NCI-H345 treated with DMSO at 0.1 percent for 48 hours (cell line): ENCODE results near the gene NIM1K.
A peak's percentile ranks its signal among the peaks of the same experiment; 100 is the strongest.
"Not testable (repeated sequence)": the region's sequence is repeated elsewhere in the genome, so short reads cannot be mapped to it uniquely, and the experiment has no call there.

ENCODE experiments used
- DNase-seq: peaks from one replicate; lab custom pipeline; 2025; ENCODE audit not compliant: unreplicated experiment; lab: John Stamatoyannopoulos, UW

Gene NIM1K

DNA sequence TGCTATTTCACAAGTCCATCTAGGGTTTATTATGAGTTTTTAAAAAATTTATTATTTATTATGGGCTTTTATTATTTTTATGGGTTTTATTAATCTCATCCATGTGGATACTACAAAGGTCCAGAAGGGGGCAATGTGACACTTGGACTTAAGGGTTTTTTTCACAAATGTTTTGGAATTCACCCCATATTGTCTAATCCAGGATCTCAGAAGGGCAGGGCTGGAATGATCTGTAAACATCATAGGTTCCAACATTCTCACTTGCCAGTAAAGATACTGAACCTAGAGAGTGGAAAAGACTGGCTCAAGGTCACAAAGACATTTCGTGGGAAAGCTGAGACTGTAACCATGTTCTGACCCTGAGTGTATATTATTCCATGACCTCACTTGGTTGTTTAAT lies 35.6 kb downstream of the NIM1K start:
- DNase-seq = no peak

DNA sequence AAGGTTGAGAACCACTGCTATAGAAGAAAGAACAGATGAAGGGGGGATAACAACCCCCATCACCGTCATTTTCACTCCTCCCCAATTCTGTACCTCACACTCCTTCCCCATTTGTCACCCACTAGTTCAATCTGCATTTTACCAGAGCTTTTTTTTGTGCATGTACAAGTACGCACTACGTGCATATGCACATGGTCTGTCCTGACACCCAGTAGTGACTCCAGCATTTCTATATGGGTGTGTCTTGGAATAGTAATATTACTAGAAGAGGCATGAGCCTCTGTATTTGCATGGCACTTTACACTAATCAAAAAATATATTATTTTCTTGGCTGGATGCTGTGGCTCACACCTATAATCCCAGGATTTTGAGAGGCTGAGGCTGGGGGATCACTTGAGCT lies 38.7 kb downstream of the NIM1K start:
- DNase-seq = no peak

DNA sequence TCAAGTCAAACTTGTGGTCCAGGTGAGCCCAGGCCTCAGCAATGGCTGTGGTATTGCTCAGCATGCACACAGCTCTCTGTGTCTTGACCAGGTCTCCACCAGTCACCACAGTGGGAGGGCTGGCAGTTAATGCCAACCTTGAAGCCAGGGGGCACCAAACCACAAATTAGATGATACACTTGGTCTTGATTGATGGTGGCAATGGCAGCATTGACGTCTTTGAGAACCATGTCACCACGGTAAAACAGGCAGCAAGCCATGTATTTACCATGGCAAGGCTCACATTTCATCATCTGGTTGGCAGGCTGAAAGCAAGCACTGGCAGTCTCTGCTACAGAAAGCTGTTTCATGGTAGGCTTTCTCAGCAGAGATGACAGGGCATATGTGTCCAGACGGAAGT lies 40.0 kb downstream of the NIM1K start:
- DNase-seq = no peak

DNA sequence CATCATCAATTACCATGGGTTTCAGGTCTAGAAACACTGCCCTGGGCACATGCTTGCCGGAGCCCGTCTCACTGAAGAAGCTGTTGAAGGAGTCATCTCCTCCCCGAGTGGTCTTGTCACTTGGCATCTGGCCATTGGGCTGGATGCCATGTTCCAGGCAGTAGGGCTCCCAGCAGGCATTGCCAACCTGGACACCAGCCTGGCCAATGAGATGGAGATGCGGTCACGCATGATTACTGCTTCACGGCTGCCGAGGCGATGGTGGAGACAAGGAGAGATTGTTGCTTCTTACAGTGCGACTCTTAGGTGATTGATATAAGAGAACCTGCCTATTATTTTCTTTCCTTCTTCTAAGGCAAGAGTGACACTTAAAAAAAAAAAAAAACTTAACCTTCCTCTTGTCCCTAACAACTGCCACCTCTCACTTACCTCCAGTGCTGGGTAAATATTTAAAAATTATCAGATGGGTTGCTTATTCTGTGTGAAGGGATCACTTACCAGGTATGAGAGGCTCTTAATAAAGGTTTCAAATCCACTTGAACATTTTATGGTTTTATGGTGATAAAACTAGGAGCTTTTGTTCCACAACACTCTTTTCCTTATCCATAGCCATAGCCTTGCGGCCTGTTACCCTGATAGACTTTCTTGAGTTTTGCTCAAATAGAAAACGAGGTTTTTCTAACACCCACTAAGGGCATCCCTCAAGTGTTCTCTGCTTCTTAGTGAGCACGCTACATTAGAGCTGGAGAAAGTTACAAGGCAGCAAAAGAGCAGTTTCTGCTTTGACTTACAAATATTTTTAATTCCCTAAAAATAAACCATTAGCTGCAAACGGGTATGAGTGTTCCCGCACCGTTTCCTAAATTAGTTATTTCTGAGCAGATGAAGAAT lies 41.2 kb downstream of the NIM1K start:
- DNase-seq = peak; percentile 30

DNA sequence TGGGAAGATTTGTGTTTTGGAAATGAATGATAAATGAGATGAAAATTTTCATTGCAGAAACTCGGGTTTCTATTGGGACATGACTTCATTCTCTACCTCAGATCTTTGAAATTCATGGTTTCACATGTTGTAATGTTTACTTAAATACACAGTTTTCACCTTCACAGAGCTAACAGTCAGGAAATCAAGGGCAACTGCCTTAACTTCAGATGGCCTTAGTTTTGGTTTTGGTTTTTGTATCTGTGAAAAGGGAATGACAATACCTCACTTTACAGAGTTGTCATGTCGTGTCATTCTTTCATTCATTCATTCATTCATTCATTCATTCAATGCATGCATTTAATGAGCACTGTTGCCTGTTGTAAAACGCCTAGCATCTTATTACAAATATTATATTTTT lies 41.9 kb downstream of the NIM1K start:
- DNase-seq = no peak

DNA sequence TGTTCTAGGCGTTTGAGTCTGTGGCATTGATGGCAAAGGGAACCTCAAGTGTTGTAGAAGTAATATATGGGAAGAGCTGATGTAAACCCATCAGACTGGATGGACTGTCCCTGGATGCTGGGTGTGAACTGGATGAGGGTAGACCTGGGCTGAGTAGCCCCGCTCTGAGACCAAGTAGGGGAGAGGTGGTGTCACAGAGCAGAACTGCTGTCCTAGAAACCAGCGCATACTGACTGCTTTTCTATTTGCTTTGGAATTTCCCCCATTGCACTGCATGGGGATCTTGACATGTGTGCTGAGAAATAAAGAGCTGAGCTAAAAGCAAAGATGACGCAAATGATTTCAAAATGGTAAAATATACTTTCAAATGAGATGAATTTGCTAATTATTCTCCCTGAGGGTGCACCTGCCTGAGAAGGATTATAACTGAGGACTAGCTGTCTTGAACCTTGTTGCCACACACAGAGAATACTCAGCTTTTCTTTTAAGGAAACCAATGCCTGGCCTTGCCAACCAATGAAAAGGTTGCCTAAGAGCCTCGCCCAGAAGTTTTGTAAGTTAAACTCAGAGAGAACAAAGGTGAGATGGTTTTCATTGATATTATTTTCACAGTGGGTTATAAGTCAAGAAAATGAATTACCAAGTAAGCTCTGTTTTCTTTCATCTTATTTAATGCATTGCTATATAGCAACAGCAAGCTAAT lies 44.8 kb downstream of the NIM1K start:
- DNase-seq = no peak

DNA sequence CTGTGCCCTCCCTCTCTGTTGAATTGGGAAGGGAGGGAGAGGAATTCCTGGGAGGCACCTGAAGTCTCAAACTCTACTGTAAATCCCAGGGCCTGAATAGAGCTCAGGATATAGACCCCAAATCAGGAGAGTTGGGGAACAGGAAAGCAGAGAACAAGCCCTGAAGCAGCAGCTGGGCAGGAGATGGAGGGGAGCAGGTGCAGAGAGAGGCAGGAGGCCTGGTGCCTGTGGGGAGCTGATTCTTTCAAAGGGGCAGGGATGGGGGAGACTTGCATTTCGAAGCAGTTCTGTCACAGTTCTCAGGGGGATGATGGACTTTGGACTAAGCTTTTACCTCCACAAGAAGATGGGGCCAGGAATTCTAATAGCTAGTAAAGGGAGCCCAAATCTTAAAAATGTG lies 50.2 kb downstream of the NIM1K start:
- no peak for DNase-seq

DNA sequence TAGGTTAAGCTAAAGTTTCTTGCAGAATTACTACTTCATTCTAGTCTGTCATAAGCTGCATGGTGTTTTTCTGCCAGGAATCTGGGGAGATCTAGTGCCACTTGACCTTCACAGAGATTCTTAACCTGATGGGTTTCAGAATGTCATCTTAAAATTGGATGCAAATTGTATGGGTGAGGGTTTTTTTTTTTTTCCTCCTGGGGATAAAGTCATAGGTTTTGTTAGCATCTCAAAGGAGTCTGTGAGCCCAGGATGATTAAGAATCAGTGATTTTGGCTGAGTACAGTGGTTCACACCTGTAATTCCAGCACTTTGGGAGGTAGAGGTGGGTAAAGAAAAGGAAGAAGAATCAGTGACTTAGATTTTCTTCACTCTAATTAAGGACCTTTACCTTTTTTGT lies 51.2 kb downstream of the NIM1K start:
- no peak for DNase-seq

DNA sequence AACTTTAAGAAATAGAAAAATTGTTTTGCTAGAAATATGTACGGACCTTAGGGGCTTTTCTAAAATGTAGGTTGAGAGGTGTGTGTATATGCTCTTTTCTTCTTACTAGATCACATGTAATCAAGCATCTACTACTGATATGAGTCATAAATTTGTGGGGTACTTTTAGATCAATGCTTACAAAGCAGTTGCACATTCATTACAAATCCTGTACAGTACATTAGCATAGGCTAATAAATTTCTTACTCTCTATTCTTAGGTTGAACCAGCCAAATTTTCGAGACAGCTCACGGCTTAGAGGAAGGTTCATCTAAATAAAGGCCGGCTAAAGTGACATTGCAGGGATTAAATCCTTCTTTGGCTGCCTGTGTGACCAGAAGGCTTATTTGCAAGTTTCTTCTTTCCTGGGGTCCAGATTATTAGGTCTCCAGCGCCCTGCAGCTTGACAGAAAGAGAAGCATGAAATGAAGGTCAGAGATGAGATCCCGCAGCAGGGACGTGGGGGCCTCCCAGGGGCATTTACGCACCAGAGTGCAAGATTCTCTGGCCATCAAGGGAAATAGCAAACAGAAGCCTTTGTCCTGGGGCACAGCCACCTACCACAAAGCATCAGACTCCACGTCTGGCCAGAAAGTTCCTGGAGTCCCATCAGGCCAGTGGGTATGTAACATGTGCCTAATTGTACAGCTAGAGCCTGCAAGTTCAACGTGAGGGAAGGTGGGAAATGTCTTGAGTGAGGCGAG lies 53.0 kb downstream of the NIM1K start:
- no peak for DNase-seq

DNA sequence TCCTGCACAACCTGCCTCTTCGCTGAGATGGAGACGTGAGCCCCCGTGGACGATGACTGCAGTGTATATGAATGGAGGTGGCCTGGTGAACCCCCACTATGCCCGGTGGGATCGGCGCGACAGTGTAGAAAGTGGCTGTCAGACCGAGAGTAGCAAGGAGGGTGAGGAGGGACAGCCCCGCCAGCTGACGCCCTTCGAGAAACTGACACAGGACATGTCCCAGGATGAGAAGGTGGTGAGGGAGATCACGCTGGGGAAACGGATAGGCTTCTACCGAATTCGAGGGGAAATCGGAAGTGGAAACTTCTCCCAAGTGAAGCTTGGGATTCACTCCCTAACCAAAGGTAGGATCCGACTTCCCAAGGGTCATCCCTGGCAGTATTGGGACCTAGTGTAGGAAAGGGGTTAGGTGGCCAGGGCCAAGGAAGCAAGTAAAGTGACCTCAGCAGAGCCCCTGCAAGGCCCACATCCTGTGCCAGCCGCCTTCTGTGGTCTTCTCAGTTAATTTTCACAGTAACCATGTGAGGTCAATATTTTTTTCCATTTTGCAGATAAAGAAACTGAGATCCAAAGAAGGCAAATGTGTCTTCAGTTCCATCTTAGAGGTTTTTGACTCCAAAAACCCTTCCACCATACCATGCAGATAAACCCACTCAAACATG lies 53.8 kb downstream of the NIM1K start:
- no peak for DNase-seq

DNA sequence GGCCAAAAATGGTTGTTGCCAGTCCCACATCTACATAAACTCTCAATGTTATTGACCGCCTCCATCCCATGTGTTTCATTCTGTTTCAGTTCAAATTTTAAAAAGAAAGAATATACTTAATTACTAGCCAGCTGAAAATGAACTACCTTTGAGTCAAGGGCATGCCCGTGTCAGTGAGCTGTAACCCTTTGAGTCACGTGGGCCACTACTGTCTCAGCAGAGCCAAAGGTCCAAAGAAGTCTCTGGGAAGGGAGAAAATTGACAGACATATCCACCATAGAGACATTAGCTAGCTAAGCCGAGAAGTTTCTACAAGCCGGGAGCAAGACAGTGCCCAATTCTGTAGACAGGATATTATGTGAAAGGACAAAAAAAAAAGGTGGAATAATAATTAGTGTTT lies 59.7 kb downstream of the NIM1K start:
- no peak for DNase-seq

DNA sequence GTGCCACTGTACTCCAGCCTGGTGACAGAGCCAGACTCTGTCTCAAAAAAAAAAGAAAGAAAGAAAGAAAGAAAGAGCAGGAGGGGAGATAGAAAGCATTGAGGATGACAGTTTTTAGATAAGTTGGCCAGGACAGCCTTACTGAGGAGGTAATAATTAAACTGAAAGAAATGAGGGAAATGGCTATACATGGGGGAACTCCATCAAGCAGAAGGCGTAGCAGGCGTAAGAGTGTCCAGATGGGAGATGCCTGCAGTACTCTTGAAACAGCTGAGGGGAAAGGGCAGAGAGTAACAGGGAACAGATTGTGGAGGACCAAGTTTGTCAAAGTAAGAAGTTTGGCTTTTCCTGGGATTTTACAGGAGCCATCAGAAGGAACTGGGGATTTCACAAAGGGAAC lies 63.7 kb downstream of the NIM1K start:
- DNase-seq = no peak

DNA sequence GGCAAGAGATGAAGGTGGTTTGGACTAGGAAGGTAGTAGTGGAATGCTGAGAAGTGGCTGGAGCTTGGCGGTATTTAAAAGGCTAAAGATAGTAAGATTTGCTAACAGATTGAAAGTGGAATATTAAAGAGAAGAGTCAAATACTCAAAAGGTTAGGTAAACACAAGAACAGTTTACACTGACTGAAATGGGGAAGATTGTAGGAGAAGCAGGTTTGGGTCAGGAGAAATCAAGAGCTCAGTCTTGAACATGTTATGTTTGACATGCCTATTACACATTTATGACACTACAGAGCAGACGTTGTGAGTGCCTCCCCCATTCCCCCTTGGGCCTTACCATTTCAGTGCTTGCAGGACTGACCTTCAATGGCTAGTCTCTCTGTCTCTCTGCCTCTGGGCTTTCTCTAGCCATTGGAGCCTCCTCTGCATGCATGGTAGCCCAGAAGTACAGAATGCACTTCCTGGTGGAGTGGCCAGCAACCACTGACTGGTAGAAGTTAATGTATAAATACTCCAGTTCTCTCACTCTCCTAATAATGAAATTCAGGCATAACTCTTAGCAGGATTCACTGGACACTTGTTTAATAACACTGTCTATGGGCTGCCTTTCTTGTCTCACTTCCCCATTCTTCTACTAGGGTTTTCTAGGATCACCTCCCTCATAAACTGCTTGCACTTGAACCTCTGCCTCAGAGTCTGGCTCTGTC lies 64.4 kb downstream of the NIM1K start:
- DNase-seq = no peak

DNA sequence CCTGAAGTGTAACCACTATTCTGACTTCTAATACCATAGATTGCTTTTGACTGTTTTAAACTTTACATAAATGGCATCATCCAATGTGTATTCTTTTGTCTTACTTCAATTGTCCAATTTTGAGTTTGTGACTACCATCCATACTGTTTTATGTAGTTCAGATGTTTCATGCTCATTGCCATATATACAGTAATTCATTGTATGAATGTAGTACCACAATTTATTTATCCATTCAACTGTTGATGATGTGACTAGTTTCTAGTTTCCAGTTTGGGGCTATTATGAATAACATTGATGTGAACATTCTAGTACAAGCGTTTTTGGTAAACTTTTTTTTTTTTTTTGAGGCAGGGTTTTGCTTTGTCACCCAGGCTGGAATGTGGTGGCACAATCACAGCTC lies 66.1 kb downstream of the NIM1K start:
- no peak for DNase-seq

DNA sequence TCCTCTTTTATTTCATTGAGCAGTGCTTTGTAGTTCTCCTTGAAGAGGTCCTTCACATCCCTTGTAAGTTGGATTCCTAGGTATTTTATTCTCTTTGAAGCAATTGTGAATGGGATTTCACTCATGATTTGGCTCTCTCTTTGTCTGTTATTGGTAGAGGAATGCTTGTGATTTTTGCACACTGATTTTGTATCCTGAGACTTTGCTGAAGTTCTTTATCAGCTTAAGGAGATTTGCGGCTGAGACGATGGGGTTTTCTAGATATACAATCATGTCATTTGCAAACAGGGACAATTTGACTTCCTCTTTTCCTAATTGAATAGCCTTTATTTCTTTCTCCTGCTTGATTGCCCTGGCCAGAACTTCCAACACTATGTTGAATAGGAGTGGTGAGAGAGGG lies 70.2 kb downstream of the NIM1K start:
- not testable (repeated sequence) for DNase-seq

DNA sequence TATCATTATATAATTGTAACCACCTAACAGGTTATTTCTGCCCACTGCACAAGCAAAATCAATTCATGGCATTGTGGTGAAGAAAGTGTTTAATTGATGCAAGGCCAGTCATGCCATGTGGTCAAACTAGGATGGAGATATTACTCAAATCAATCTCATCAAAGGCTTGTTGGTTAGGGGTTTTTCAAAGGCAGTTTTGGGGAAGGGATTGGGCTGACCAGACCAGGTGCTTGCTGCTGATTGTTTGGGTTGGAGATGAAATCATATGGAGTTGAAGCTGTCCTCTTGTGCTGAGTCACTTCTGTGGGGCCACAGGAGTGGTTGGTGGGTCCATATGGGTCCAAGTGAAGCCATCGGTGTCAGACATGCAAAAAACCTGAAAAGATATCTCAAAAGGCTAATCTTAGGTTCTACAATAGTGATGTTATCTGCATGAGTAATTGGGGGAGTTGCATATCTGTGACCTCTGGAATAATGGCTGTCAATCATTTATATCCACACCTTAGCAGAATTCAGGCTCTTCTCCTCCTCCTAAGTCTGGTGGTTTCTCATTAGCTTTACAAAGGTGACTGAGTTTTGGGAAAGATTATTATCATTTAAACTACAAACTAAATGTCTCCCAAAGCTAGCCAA lies 76.3 kb downstream of the NIM1K start:
- DNase-seq = no peak

DNA sequence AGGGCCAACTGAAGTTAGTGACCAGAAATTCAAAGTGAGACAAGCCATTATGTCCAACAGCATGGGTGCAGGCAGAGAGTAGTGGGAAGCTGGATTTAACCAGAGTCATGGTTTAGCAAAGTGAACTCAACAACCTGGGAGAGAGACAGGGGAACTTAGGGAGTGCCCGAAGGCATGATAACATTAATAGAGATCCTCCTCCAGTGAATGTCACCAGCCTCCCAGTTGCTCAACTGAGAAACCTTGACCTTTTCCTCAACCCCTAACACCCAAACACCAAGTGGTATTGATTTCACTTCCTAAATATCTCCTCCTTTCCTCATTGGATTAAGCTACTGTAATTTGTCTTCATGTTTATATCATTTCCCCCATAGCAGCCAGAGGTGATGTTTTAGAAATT lies 78.6 kb downstream of the NIM1K start:
- DNase-seq = no peak

DNA sequence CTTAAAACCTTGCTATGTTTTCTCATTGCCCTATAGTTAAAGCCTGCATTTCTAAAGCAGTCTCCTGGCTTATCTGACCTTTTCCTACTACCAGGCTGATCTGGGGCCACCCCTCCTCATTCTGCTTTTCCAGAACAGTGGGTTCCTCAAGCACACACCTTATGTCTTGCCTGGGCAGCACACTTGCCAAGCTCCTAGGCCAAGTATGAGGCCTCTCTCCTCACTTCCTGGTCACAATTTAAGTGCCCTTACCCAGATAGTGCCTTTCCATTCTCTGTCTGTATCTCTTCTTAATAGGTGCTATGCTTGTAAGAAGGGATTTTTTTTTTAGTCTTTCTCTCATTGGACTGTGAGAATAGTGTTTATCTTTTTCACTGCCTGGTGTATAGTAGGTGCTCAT lies 81.5 kb downstream of the NIM1K start:
- no peak for DNase-seq

DNA sequence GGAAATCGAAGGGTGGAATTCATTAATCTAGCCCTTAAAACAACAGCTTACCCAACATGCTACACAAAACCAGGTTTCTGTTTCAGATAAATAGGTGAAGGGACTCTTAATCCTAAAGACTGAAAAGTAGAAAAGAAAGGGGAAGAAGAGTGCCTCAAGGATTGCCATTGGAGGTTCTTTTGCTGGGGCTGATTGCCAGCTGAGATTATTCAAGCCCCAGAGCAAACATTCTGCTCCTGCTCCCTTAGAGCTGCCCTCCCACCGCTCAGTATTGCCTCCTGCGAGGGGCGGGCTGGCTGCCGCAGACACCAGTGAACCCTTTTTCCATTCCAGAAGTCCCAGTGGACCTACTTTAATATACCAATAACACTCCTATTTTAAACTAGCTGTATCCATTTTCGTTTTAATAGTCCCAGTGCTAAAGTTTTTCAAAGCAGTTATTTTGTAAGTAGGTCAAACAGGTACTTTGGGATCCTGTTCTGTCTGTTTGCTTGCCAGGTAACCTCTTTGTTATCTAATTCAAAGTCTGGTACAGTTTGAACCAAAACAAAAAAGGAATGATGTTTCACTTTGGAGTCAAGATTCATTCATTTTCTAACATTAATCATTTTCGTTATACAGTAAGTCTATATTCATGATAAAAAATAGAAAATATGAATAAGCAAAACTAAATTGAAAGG lies 82.5 kb downstream of the NIM1K start:
- no peak for DNase-seq

DNA sequence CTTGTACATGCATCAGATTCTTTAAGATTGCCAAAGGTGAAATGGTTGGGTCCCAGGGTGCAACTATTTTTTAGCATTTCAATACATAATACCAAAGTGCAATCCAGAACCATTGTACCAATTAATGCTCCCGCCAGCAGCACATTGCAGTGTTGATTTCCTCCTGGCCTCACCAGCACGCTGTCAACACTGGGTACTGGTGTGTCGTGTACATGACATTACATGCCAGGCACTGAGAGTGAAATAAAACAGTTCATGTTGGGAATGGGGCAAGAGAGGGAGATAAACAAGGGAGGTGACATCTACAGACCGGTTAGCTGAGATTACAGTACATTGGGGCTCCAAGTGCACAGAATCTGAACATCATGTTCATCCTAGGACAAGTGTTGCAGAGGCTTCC lies 83.4 kb downstream of the NIM1K start:
- DNase-seq = no peak
